Upper lobe of left lung (tissue), 6 donors: ENCODE results near the gene ORM2. TPM values are rescaled to one million over a fixed set of nuclear protein-coding genes. Genes with fewer than 3 reads are reported as not detected.
"Not testable (repeated sequence)": the region's sequence is repeated elsewhere in the genome, so short reads cannot be mapped to it uniquely, and the experiment has no call there.

Experiments used
- ATAC-seq, 2 donors: fragments of 200-7000 bp; cut with Tn5 transposase; one replicate each; pipeline ENCODE4 v1.9.1; 2022; ENCODE audit warnings: mild to moderate bottlenecking in 2 of 2, moderate library complexity in 2 of 2; ENCODE audit not compliant: low FRiP score in 2 of 2
- DNase-seq, 2 donors: peaks; one replicate each; pipeline ENCODE4 v3.0.0-alpha.2; 2019 to 2020
- H3K27ac ChIP-seq, 4 donors: fragments of 200-600 bp; sonication (generic); one replicate each; pipeline ENCODE4 v1.5.1; 2016 to 2019
- H3K27me3 ChIP-seq, 4 donors: fragments of 200-600 bp; sonication (generic); one replicate each; pipeline ENCODE4 v1.5.1; 2017 to 2019
- H3K36me3 ChIP-seq, 4 donors: fragments of 200-600 bp; sonication (generic); one replicate each; pipeline ENCODE4 v1.5.1; 2016 to 2019
- H3K4me1 ChIP-seq, 4 donors: fragments of 200-600 bp; sonication (generic); one replicate each; pipeline ENCODE4 v1.5.1; 2018 to 2019
- H3K4me3 ChIP-seq, 4 donors: fragments of 200-600 bp; sonication (generic); one replicate each; pipeline ENCODE4 v1.5.1; 2017 to 2019; ENCODE audit warnings: mild to moderate bottlenecking in 2 of 4, moderate library complexity in 1 of 4
- H3K9me3 ChIP-seq, 4 donors: fragments of 200-600 bp; sonication (generic); one replicate each; pipeline ENCODE4 v1.5.1; 2018 to 2019
- EP300 ChIP-seq, 4 donors: sonication (generic); formaldehyde crosslinking; IDR thresholded peaks; one replicate each; pipeline ENCODE4 v1.5.1; 2017; ENCODE audit warnings: antibody characterized with exemption in 4 of 4, control low read depth in 2 of 4
- POLR2A ChIP-seq, 4 donors: fragments of 450-650 bp; IDR thresholded peaks; one replicate each; pipeline ENCODE4 v1.5.1; 2016 to 2017; ENCODE audit warnings: antibody characterized with exemption in 4 of 4, mild to moderate bottlenecking in 2 of 4
- POLR2AphosphoS5 ChIP-seq, 2 donors: sonication (generic); formaldehyde crosslinking; IDR thresholded peaks; one replicate each; pipeline ENCODE4 v1.5.1; 2017; ENCODE audit warnings: antibody characterized with exemption in 2 of 2
- WGBS, 2 donors: methylation state at CpG; one replicate each; pipeline ENCODE4 v1.1.5; 2017 to 2018; 5-methylcytosine and 5-hydroxymethylcytosine counted together
- total RNA-seq, 6 donors: library from RNA; depleted of rRNA in 4 of 6; stranded (reverse); fragments of >200 nt in 4 of 6; gene quantifications; one replicate each; pipeline versions ENCODE4 v1.1.0 to v1.2.1, GENCODE V29; 2016 to 2021
- TF ChIP-seq, protein P1 (sequence below), 6 experiments: fragments of 450-650 bp in 4 of 6; fragments of 200-600 bp in 2 of 6; sonication (generic) in 2 of 6; IDR thresholded peaks; one replicate each; pipeline ENCODE4 v1.5.1; 2016 to 2019; ENCODE audit warnings: antibody characterized with exemption in 6 of 6
- donor health status: DM: no; HTN: no; CAD: no; lungs with moderate emphysema.
- donor health status: DM: no; HTN: yes; CAD: no; lungs with severe emphysema.

Gene ORM2
- total RNA-seq, 6 donors from 2014 or later = 2.2 to 5.5 (median 4.0) TPM; not detected in 2

DNA sequence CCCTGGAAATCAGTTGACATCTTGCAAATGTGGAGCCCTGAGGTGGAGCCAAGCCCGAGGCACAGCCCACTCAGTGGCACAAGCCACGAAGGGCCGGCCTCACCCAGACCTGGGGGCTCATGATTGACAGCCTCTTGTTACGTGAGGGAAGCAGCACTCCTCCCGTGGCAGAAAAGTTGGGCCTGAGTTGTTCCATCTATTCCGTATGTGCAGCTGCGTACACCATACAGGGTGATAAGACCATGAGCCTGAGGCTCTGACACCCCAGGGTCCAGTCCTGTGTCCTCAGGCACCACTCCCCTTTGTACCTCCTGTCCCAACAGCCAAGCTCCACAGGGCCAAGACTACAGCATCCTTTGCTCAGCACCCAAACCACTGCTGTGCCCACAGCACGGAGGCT is 1.9 kb upstream of the ORM2 start:
- H3K9me3 ChIP-seq = no peaks in the 10 kb centered on the region
- no peaks in the 10 kb centered on the region for H3K27me3 ChIP-seq
- no peak for TF ChIP-seq POLR2AphosphoS5 (IDR thresholded peaks at IDR 0.05)
- TF ChIP-seq EP300 (IDR thresholded peaks at IDR 0.05) = no peak
- TF ChIP-seq POLR2A (IDR thresholded peaks at IDR 0.05) = no peak
- TF ChIP-seq, protein P1, sequence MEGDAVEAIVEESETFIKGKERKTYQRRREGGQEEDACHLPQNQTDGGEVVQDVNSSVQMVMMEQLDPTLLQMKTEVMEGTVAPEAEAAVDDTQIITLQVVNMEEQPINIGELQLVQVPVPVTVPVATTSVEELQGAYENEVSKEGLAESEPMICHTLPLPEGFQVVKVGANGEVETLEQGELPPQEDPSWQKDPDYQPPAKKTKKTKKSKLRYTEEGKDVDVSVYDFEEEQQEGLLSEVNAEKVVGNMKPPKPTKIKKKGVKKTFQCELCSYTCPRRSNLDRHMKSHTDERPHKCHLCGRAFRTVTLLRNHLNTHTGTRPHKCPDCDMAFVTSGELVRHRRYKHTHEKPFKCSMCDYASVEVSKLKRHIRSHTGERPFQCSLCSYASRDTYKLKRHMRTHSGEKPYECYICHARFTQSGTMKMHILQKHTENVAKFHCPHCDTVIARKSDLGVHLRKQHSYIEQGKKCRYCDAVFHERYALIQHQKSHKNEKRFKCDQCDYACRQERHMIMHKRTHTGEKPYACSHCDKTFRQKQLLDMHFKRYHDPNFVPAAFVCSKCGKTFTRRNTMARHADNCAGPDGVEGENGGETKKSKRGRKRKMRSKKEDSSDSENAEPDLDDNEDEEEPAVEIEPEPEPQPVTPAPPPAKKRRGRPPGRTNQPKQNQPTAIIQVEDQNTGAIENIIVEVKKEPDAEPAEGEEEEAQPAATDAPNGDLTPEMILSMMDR (IDR thresholded peaks at IDR 0.05) = no peak
- no peaks in the 10 kb centered on the region for H3K4me1 ChIP-seq
- H3K27ac ChIP-seq = no peak overlapping the region
- DNase-seq = no peak
- ATAC-seq = no peak
- no peak overlapping the region for H3K4me3 ChIP-seq
- WGBS, 2 donors = 96 to 100% methylated on average over 1 to 8 of the region's 8 CpGs
- H3K36me3 ChIP-seq = no peaks in the 10 kb centered on the region

DNA sequence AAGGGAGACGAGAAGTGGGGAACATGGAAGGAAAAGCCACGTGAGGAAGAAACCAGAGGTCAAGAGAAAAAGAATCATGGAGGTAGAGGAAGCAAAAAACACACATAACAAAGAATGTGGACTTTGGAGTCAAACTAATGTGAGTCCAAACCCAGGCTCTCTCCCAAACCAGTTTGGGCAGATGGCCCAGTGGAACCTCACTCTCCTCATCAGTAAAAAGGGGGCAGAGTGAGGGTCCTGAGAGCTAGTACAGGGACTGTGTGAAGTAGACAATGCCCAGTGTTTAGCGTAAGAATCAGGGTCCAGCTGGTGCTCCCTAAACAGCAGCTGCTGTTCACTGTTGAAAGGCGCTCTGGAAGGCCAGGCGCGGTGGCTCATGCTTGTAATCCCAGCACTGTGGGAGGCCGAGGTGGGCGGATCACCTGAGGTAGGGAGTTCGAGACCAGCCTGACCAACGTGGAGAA is 1.3 kb upstream of the ORM2 start:
- not testable (repeated sequence) for H3K4me1 ChIP-seq, DNase-seq, H3K27me3 ChIP-seq, H3K9me3 ChIP-seq, ATAC-seq, H3K36me3 ChIP-seq, H3K4me3 ChIP-seq
- WGBS, 2 donors = 85 to 87% methylated on average over 10 of the region's 10 CpGs
- H3K27ac ChIP-seq = peak overlapping the region in 1 of 4 donors; percentile 49

DNA sequence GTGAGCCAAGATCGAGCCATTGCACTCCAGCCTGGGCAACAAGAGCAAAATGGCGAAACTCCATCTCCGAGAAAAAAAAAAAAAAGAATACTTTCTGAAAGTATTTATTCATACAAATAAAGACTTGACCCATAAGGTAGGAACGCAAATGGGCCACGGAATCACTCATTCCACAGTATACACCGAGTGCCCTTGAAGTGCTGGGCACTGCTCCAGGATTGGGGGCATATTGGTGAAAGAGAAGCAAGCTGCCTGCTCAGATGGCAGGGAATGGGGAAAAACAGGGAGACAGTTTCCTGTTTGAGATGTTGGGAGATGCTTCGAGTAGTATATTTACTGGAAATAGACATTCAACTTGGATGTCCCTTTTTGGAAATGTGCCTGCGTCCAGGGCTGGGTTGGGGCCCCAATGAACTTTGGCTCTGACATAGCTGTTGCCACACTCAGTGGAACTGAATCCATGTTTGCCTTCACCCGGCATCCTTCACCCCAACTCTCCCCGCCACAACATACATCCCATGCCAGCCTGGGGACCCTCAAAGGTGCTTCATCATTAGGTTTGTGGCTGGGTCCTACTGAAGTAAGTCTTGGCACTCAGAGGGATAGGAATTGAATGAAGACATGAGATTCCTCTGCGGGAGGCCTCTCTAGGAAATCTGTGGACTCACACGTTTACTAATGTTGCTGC is 588 bp upstream of the ORM2 start:
- not testable (repeated sequence) for H3K27me3 ChIP-seq, H3K36me3 ChIP-seq, ATAC-seq, DNase-seq, H3K4me1 ChIP-seq, H3K4me3 ChIP-seq, H3K9me3 ChIP-seq
- H3K27ac ChIP-seq = peak overlapping the region in 1 of 4 donors; percentile 49
- 44 to 74% methylated on average over 10 of the region's 12 CpGs for whole genome bisulfite sequencing, 2 donors

DNA sequence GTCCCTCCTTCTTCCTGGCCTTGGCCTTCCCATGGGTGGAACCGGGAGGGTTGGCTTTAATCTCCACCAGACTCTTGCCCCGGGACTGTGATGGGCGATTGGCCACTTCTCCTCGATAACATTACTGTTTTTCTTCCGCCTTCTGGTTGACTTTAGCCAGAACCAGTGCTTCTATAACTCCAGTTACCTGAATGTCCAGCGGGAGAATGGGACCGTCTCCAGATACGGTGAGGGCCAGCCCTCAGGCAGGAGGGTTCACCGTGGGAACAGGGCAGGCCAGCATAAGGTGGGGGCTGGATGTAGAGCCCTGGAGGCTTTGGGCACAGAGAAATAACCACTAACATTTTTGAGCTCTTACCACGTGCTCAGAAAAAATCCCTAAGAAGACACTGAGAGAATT is 967 bp downstream of the ORM2 start:
- no peaks in the 10 kb centered on the region for H3K27me3 ChIP-seq
- no peaks in the 10 kb centered on the region for H3K4me1 ChIP-seq
- 70 to 78% methylated on average over 10 of the region's 10 CpGs for WGBS, 2 donors
- no peak for DNase-seq
- H3K27ac ChIP-seq = no peak overlapping the region
- H3K36me3 ChIP-seq = peaks cover 0 to 13% (median 10%) of the 10 kb centered on the region in 4 donors
- ATAC-seq = no peak
- H3K9me3 ChIP-seq = no peaks in the 10 kb centered on the region
- TF ChIP-seq EP300 (IDR thresholded peaks at IDR 0.05) (no peak), POLR2AphosphoS5 (IDR thresholded peaks at IDR 0.05) (no peak), POLR2A (IDR thresholded peaks at IDR 0.05) (no peak)
- TF ChIP-seq, protein P1 (IDR thresholded peaks at IDR 0.05) = no peak
- H3K4me3 ChIP-seq = no peak overlapping the region

DNA sequence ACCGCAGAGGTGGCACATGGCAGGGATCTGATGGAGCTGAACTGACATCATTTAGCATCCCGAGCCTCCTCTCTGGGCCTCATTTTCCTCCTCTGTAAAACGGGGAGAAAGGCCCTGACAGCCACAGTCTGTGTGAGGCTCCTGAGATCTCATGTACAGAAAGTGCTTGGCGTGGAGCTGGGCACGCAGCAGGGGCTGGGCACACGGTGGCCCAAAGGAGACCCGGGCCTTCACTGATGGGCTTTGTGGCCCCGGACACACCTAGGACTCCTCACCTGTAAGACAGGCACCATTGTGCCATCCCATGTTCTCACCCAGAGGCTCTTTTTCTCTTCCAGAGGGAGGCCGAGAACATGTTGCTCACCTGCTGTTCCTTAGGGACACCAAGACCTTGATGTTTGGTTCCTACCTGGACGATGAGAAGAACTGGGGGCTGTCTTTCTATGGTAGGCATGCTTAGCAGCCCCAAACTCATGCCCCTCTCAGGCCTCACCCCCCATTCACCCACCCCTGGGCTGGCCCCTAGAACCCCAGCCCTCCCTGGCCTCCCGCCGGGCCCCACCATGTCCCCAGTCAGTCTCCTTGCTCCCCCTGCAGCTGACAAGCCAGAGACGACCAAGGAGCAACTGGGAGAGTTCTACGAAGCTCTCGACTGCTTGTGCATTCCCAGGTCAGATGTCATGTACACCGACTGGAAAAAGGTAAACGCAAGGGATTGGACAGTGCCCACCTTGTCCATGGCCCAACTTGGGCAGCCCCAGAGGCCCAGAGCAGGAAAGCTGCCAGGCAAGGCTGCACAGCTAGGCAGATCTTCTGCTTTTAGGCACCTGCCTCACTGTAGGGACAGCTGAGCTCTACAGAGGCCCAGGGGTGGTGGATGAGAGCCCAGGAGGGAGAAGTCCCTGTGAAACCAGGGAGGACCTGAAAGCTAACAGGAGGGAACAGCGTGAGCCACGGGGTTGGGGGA is 1.8 kb downstream of the ORM2 start:
- TF ChIP-seq POLR2A (IDR thresholded peaks at IDR 0.05) = peak in 1 of 4 donors; percentile 9
- not testable (repeated sequence) for DNase-seq

DNA sequence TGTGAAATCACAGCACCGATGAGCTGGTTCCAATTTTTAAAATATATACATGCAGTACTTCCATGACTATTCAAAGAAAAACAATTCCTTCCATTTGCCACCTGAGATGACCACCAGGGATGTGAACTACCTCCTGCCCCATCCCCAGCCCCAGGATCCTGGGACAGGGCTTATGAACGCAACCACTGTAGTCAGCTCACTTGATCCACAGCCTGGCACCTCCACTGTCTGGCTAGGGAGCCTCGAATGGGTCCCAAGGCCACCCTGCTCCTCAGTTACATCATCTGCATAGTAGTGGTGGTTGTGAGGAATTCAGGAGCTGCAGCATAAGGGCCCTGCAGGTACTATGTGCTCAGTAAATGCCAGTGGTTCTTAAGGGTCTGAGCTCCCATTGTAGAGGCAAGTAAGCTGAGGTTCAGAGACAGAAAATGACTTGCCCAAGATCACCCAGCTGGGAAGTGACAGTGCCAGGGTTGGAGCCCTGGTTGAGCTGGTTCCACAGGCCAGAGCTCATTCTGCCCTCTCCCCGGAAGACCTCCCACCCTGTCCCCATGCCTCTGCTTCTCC is 2.9 kb downstream of the ORM2 start:
- not testable (repeated sequence) for DNase-seq, H3K4me1 ChIP-seq, H3K27ac ChIP-seq, H3K9me3 ChIP-seq, H3K4me3 ChIP-seq, H3K27me3 ChIP-seq, ATAC-seq
- peak in 1 of 4 donors; percentile 12 for TF ChIP-seq POLR2A (IDR thresholded peaks at IDR 0.05)
- 78 to 88% methylated on average over 2 to 4 of the region's 4 CpGs for WGBS, 2 donors
- H3K36me3 ChIP-seq = peaks cover 6 to 33% (median 25%) of the 10 kb centered on the region in 4 donors

More for the DNA sequence above, 1.8 kb downstream of the ORM2 start:
- not testable (repeated sequence) for H3K9me3 ChIP-seq, H3K27me3 ChIP-seq, H3K27ac ChIP-seq, ATAC-seq, H3K4me3 ChIP-seq, H3K4me1 ChIP-seq
- WGBS, 2 donors = 74 to 79% methylated on average over 2 to 17 of the region's 19 CpGs
- peaks cover 2 to 22% (median 14%) of the 10 kb centered on the region in 4 donors for H3K36me3 ChIP-seq

DNA sequence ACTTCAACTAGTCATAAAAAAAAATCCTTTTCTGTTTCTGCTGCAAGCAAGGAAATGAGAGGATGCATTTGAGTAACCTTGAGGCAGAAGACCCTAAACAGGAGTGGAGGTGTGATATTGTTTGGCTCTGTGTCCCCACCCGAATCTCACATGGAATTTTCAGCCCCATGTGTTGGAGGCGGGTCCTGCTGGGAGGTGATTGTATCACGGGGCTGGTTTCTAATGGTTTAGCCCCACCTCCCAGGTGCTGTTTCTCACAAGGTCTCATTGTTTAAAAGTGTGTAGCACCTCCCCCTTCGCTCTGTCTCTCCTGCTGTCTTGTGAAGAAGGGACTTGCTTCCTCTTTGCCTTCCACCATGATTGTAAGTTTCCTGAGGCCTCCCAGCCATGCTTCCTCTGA is 4.0 kb downstream of the ORM2 start:
- peaks cover 14 to 44% (median 35%) of the 10 kb centered on the region in 4 donors for H3K36me3 ChIP-seq
- not testable (repeated sequence) for H3K4me3 ChIP-seq, H3K9me3 ChIP-seq, H3K27me3 ChIP-seq, ATAC-seq, H3K27ac ChIP-seq, H3K4me1 ChIP-seq, DNase-seq
- WGBS, 2 donors = 75% methylated on average over 3 of the region's 4 CpGs; no CpG with 5 or more reads in 1 of the 2 donors
